ENCODE measurements around the gene CNOT11. TPM values are rescaled to one million over a fixed set of nuclear protein-coding genes. Genes with fewer than 3 reads are reported as not detected.

The CNOT11 gene
- total RNA-seq, 2 donors from 2014 or later = 58.3 to 71.1 TPM

DNA sequence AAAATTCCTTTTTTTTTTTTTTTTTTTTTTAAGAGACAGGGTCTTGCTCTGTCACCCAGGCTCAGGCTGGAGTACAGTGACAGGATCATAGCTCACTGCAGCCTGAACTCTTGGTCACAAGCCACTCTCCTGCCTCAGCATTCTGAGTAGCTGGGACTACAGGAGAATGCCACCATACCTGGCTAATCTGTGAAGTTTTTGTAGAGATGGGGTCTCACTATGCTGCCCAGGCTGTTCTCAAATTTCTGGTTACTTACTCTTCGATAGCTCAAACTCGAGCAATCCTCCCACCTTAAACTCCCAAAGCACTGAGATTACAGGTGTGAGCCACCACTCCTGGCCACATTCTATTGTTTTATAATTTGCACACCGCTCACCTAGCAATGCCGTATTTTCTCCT lies 28.8 kb downstream of the CNOT11 start:
- no peak overlapping the region for H3K4me3 ChIP-seq
- H3K36me3 ChIP-seq = peaks cover 18% of the 10 kb centered on the region
- DNase-seq = no peak
- H3K9ac ChIP-seq (ENCODE audit: low read depth in 2 of 2, low read length in 2 of 2) = no peak overlapping the region
- H3K4me1 ChIP-seq = no peaks in the 10 kb centered on the region
- no peaks in the 10 kb centered on the region for H3K9me3 ChIP-seq
- H3K27ac ChIP-seq = no peak overlapping the region
- TF ChIP-seq, protein P1, sequence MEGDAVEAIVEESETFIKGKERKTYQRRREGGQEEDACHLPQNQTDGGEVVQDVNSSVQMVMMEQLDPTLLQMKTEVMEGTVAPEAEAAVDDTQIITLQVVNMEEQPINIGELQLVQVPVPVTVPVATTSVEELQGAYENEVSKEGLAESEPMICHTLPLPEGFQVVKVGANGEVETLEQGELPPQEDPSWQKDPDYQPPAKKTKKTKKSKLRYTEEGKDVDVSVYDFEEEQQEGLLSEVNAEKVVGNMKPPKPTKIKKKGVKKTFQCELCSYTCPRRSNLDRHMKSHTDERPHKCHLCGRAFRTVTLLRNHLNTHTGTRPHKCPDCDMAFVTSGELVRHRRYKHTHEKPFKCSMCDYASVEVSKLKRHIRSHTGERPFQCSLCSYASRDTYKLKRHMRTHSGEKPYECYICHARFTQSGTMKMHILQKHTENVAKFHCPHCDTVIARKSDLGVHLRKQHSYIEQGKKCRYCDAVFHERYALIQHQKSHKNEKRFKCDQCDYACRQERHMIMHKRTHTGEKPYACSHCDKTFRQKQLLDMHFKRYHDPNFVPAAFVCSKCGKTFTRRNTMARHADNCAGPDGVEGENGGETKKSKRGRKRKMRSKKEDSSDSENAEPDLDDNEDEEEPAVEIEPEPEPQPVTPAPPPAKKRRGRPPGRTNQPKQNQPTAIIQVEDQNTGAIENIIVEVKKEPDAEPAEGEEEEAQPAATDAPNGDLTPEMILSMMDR (IDR thresholded peaks at IDR 0.05) = no peak
- intact Hi-C loops (cut with DNase I) = no loop called here
- H3K27me3 ChIP-seq = no peaks in the 10 kb centered on the region

DNA sequence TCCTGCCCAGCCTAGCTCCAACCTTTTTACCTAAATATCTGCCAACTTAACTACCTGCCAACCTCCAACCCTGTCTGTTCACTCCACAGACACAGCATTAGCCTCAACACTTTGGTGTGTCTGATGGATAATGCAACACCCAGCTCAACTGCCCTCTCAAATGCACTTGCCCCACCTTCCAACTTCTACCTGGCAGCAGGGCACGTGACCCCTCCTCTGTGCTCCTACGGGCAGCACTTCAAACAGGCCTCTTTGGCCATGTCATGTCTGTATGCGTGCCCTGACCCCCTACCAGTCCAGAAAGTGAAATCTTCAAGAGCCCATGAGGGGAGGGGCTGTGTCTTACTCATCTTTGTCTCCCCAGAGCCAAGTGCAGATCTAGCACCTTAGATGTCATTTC lies 30.3 kb downstream of the CNOT11 start:
- H3K9me3 ChIP-seq = no peaks in the 10 kb centered on the region
- TF ChIP-seq, protein P1 (IDR thresholded peaks at IDR 0.05) = no peak
- no peaks in the 10 kb centered on the region for H3K27me3 ChIP-seq
- H3K9ac ChIP-seq (ENCODE audit: low read depth in 2 of 2, low read length in 2 of 2) = no peak overlapping the region
- H3K36me3 ChIP-seq = peaks cover 18% of the 10 kb centered on the region
- no peaks in the 10 kb centered on the region for H3K4me1 ChIP-seq
- H3K27ac ChIP-seq = no peak overlapping the region
- intact Hi-C loops (cut with DNase I) = no loop called here
- no peak for DNase-seq
- no peak overlapping the region for H3K4me3 ChIP-seq

DNA sequence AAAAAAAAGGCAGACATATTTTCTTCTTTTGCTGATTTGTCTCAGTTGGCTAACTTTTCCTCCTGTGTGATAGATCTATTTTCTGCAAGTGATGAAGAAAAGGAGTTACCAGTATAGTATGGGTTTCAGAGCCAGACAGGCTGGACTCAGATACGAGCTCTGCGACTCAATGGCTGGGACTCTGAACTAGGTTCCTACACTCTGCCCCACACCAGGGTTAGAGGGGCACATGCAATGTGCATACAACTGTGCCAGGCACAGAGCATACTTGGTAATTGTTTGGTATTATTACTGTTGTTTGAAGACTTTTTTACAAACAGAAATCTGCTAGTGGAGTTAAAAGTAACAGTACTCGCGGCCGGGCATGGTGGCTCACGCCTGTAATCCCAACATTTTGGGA lies 34.0 kb downstream of the CNOT11 start:
- no peak for DNase-seq
- H3K9ac ChIP-seq (ENCODE audit: low read depth in 2 of 2, low read length in 2 of 2) = no peak overlapping the region
- intact Hi-C loops (cut with DNase I) = no loop called here
- no peaks in the 10 kb centered on the region for H3K4me1 ChIP-seq
- H3K36me3 ChIP-seq = peaks cover 19% of the 10 kb centered on the region
- TF ChIP-seq, protein P1 (IDR thresholded peaks at IDR 0.05) = no peak
- H3K9me3 ChIP-seq = no peaks in the 10 kb centered on the region
- no peaks in the 10 kb centered on the region for H3K27me3 ChIP-seq
- no peak overlapping the region for H3K4me3 ChIP-seq
- no peak overlapping the region for H3K27ac ChIP-seq

DNA sequence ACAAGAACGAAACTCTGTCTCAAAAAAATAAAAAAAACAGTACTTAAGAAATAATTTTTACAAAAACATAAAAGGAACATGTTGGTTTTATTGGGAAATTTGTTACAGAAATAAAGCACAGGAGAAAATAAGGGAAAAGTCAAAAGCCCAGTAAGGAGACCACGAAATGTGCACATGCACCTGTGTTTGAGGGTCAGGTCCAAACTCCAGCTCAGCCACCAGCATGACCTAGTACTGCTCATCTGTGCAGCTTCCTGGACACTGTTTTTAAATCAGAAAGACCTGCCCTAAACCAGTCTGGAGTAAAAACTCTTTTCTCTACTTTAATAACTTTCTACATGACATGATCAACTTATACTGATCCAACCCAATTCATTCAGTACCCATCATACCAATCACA lies 34.6 kb downstream of the CNOT11 start:
- DNase-seq = no peak
- no peak overlapping the region for H3K9ac ChIP-seq (ENCODE audit: low read depth in 2 of 2, low read length in 2 of 2)
- H3K36me3 ChIP-seq = peaks cover 13% of the 10 kb centered on the region
- no peaks in the 10 kb centered on the region for H3K27me3 ChIP-seq
- intact Hi-C loops (cut with DNase I) = no loop called here
- H3K4me1 ChIP-seq = no peaks in the 10 kb centered on the region
- TF ChIP-seq, protein P1 (IDR thresholded peaks at IDR 0.05) = no peak
- H3K4me3 ChIP-seq = no peak overlapping the region
- H3K27ac ChIP-seq = no peak overlapping the region
- H3K9me3 ChIP-seq = no peaks in the 10 kb centered on the region

DNA sequence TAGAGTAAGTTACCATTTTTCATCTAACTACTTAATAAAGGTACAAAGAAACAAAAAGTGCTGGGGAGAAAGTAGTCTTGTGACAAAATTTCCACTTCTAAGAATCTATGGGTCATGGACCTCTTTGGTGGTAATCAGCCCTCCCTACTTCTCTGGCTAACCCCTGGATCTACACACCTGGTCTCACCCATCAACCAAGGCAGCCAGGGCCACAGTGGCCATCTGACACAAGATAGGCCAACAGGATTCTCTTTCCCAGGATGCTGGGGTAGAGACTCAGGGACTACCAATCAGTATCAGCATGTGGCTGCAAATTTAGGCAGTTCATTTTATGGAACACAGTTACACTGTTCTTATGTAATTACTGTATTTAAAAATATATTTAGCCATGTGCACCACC lies 38.0 kb downstream of the CNOT11 start:
- peaks cover 11% of the 10 kb centered on the region for H3K36me3 ChIP-seq
- no peaks in the 10 kb centered on the region for H3K4me1 ChIP-seq
- no peak overlapping the region for H3K4me3 ChIP-seq
- no peaks in the 10 kb centered on the region for H3K9me3 ChIP-seq
- H3K27ac ChIP-seq = no peak overlapping the region
- no peak overlapping the region for H3K9ac ChIP-seq (ENCODE audit: low read depth in 2 of 2, low read length in 2 of 2)
- no peaks in the 10 kb centered on the region for H3K27me3 ChIP-seq
- DNase-seq = no peak
- TF ChIP-seq, protein P1 (IDR thresholded peaks at IDR 0.05) = no peak
- intact Hi-C loops (cut with DNase I) = no loop called here

DNA sequence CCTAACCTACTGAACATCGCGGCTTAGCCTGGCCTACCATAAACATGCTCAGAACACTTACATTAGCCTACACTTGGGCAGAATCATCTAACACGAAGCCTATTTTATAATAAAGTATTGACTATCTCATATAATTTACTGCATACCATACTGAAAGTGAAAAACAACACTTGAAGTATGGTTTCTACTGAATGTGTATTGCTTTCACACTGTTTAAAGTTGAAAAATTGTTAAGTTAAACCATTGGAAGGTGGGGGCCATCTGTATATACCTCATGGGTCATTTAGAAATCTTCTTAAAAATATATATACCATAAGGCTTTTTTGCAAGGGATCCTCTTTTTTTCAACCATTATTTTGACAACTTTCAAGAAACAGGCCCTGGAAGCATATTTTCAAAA lies 39.3 kb downstream of the CNOT11 start:
- intact Hi-C loops (cut with DNase I) = no loop called here
- no peak overlapping the region for H3K27ac ChIP-seq
- peaks cover 4% of the 10 kb centered on the region for H3K36me3 ChIP-seq
- H3K9ac ChIP-seq (ENCODE audit: low read depth in 2 of 2, low read length in 2 of 2) = no peak overlapping the region
- no peaks in the 10 kb centered on the region for H3K4me1 ChIP-seq
- H3K27me3 ChIP-seq = no peaks in the 10 kb centered on the region
- TF ChIP-seq, protein P1 (IDR thresholded peaks at IDR 0.05) = no peak
- H3K4me3 ChIP-seq = no peak overlapping the region
- no peaks in the 10 kb centered on the region for H3K9me3 ChIP-seq
- no peak for DNase-seq

Measured in colonic mucosa (tissue), 4 donors.